ENCODE measurements around the gene SVIL.

The SVIL gene

GRCh38 chr10:29545122-29545521 is 89.6 kb downstream of the SVIL start:
- Histone ChIP-seq H2AFZ (ENCODE audit: low read depth) (no peak overlapping the region), H3K4me1 (ENCODE audit: low read depth, poor library complexity, severe bottlenecking) (peaks cover 15% of the 10 kb centered on the region), H3K36me3 (ENCODE audit: insufficient read depth) (no peaks in the 10 kb centered on the region), H3K4me3 (IDR thresholded peaks at IDR 0.05; ENCODE audit: insufficient read depth, low read depth, low read length) (no peak overlapping the region), H3K79me2 (ENCODE audit: insufficient read depth, low read depth) (no peaks in the 10 kb centered on the region), H3K9ac (no peak overlapping the region), H3K27me3 (ENCODE audit: insufficient read depth, low read depth) (no peaks in the 10 kb centered on the region), H4K20me1 (ENCODE audit: insufficient read depth) (no peaks in the 10 kb centered on the region), H3K4me2 (no peak overlapping the region), H3K27ac (no peak overlapping the region)
- TF ChIP-seq CTCF (conservative IDR thresholded peaks at IDR 0.05; ENCODE audit: low read depth, low read length): no peak

- Histone ChIP-seq H3K79me2 (ENCODE audit: insufficient read depth, low read depth) (no peaks in the 10 kb centered on the region), H3K27ac (no peak overlapping the region), H3K4me1 (ENCODE audit: low read depth, poor library complexity, severe bottlenecking) (peaks cover 15% of the 10 kb centered on the region), H3K4me3 (IDR thresholded peaks at IDR 0.05; ENCODE audit: insufficient read depth, low read depth, low read length) (no peak overlapping the region), H2AFZ (ENCODE audit: low read depth) (no peak overlapping the region), H3K27me3 (ENCODE audit: insufficient read depth, low read depth) (no peaks in the 10 kb centered on the region), H4K20me1 (ENCODE audit: insufficient read depth) (no peaks in the 10 kb centered on the region), H3K9ac (no peak overlapping the region), H3K4me2 (no peak overlapping the region), H3K36me3 (ENCODE audit: insufficient read depth) (no peaks in the 10 kb centered on the region)
- no peak for TF ChIP-seq CTCF (conservative IDR thresholded peaks at IDR 0.05; ENCODE audit: low read depth, low read length)
These were observed 91.1 kb downstream of the SVIL start for GRCh38 chr10:29543715-29544114.

- H4K20me1 ChIP-seq (ENCODE audit: insufficient read depth): no peaks in the 10 kb centered on the region
- H3K27ac ChIP-seq: no peak overlapping the region
- H3K4me2 ChIP-seq: no peak overlapping the region
- H3K4me1 ChIP-seq (ENCODE audit: low read depth, poor library complexity, severe bottlenecking): peaks cover 13% of the 10 kb centered on the region
- H3K79me2 ChIP-seq (ENCODE audit: insufficient read depth, low read depth): no peaks in the 10 kb centered on the region
- no peak overlapping the region for H3K9ac ChIP-seq
- H3K4me3 ChIP-seq (IDR thresholded peaks at IDR 0.05; ENCODE audit: insufficient read depth, low read depth, low read length): no peak overlapping the region
- TF ChIP-seq CTCF (conservative IDR thresholded peaks at IDR 0.05; ENCODE audit: low read depth, low read length): no peak
- H3K36me3 ChIP-seq (ENCODE audit: insufficient read depth): no peaks in the 10 kb centered on the region
- no peaks in the 10 kb centered on the region for H3K27me3 ChIP-seq (ENCODE audit: insufficient read depth, low read depth)
- H2AFZ ChIP-seq (ENCODE audit: low read depth): no peak overlapping the region
These were observed 92.0 kb downstream of the SVIL start for GRCh38 chr10:29542723-29543122.

GRCh38 chr10:29541422-29542210 is 93.2 kb downstream of the SVIL start:
- Histone ChIP-seq H3K9ac (no peak overlapping the region), H3K27ac (no peak overlapping the region), H3K79me2 (ENCODE audit: insufficient read depth, low read depth) (no peaks in the 10 kb centered on the region), H3K36me3 (ENCODE audit: insufficient read depth) (no peaks in the 10 kb centered on the region), H3K4me2 (no peak overlapping the region), H3K4me3 (IDR thresholded peaks at IDR 0.05; ENCODE audit: insufficient read depth, low read depth, low read length) (no peak overlapping the region), H3K4me1 (ENCODE audit: low read depth, poor library complexity, severe bottlenecking) (peaks cover 2% of the 10 kb centered on the region), H2AFZ (ENCODE audit: low read depth) (no peak overlapping the region), H3K27me3 (ENCODE audit: insufficient read depth, low read depth) (no peaks in the 10 kb centered on the region), H4K20me1 (ENCODE audit: insufficient read depth) (no peaks in the 10 kb centered on the region)
- no peak for TF ChIP-seq CTCF (conservative IDR thresholded peaks at IDR 0.05; ENCODE audit: low read depth, low read length)
